Measurements from ENCODE around the gene ANKRD44. TPM values are rescaled to one million over a fixed set of nuclear protein-coding genes. Genes with fewer than 3 reads are reported as not detected.

Gene ANKRD44
- polyA plus RNA-seq, 1 donor = 15.5 TPM

DNA sequence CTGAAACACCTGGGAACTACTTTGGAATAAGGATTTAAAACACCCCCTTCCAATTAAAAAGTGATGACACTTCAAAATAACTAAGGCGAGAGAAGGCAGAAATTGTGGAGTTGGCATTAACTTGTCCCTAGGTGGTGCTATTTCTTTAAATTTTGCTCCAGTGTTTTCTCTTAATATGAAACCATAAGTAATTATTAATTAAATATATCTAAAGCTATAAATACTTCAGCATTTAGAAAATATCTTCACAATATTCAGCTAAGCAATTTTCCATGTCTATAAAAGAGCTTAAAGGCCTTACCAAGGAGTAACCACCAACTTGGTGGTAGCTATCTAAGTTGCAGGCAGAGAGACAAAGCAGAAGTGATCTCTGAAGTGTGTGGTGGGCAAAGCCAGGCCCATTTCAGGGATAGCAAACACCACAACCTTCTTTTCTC lies 197.3 kb downstream of the ANKRD44 start:
- peak; percentile 36 for DNase-seq

DNA sequence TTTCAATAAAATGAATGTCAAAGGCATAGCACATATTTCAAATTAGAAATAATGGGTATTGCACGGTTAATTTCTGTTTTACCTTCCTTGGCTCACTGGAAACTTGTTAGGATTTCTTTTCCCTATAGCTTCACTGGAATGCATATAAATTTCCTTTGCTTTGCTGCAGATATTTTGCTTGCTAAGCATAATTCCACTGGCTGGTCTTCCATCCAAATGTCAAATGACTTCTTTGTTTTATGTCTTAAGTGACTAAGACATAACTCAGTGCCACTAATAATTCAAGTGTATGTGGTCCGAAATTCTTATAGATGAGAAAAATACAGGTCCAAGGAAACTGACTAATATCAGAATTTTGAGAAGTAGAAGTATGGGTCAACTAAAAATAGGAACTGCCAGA lies 201.3 kb downstream of the ANKRD44 start:
- no peak for DNase-seq

DNA sequence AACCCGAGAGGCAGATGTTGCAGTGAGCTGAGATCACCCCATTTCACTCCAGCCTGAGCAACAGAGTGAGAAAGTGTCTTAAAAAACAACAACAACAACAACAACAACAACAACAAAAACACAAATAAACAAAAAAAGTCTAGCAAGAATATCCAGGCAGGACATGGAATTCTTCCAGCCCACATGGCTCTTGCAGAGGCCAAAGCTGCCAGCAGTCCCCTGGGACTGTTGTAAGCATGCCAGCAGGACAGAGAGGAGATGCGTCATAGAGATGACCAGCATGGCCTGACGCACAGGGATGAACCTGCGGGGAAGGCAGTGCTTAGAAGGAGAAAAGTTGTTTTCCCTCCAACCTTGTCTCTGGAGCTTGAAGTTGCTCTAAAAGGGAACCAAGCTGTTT lies 201.8 kb downstream of the ANKRD44 start:
- DNase-seq = no peak

DNA sequence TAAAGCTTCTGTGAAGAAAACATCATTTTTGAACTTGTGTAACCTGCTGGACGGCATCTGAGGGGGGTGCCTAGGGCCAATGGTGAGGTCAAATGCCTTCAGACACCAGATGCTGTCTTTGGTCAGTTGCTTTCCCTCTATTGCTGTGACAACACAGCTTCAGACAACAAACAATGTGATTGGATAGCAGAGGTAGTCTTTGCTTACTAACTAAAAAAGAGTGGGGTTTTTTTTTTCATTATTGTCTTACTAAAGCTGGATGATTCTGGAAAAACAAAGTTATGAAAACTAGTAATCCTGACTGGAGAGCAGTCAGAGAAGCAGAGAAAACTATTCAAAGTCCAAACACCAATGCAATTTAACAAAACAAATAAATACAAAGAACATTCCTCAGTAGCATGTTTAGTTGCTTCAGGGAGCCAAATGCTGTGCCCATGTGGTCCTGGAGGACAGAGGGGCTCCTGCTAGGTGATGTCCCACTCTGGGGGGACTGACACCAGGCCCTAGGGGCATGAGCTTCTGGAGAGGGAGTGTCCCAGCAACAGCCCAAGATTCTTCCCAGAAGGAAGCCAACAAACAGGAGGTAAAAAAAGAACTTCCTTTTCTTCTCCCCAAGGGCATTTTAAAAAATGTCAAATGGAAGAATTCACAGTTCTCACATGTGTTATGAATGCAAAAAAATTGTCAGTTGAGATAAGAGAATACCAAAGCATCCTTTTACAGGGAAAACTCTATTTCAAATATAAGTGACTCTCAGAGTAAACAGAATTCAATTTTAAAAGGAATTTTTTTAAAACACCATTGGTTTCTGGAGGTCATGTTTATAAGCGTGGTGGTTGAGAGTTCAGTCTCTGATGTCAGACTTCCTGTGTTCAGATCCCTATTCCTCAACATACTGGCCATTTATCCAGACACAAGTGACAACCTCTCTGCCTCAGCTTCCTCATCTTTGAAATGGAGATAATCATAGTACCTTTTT lies 203.0 kb downstream of the ANKRD44 start:
- no peak for DNase-seq

DNA sequence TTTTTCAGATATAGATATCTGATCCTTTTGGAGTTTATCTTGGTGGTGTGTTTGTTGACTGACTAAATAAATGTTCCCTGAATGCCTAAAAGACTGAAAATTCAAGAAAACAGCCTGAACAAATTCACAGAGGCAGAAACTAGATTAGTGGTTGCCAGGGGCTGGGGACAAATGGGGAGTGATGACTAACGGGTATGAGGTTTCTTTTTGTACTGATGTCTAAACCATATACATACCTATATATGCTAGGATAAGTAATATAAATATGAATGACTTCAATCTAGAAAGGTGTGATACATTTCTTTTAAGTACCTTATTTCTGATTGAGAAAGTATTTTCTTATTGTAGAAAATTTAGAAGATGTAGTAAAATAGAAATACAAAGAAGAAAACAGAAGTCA lies 207.2 kb downstream of the ANKRD44 start:
- DNase-seq = no peak

DNA sequence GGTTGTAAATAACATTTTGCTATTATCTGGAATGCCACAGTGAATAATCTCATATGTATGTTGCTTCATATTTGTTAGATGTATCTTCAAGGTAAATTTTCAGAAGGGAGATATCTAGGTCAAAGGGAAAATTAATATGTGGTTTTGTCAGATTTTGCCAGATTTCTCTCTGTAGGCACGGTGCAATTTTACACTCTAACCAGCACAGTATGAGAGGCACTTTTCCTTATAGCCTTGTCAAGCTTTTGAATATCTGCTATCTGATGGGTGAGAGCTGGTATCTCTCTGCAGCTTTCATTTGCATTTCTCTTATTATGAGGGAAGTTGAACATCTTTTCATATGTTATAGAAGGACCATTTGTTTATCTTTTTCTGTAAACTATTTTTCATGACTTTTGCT lies 208.3 kb downstream of the ANKRD44 start:
- DNase-seq = no peak

DNA sequence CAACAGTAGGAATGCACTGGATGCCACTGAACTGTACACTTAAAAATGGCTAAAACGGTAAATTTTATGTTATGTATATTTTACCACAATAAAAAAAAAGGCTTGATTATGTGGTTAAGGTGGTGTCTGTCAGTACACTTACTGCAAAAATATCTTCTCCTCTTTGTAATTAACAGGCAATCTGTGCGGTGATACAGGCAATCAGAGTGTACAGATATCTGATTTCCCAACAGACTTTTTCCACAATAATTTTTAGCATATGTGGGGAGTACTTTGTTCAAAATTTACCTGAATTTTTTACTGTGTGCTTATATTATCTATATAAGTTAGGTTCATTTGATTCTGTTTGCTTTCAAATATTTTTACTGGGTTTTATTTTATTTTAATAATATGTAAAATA lies 209.1 kb downstream of the ANKRD44 start:
- no peak for DNase-seq

DNA sequence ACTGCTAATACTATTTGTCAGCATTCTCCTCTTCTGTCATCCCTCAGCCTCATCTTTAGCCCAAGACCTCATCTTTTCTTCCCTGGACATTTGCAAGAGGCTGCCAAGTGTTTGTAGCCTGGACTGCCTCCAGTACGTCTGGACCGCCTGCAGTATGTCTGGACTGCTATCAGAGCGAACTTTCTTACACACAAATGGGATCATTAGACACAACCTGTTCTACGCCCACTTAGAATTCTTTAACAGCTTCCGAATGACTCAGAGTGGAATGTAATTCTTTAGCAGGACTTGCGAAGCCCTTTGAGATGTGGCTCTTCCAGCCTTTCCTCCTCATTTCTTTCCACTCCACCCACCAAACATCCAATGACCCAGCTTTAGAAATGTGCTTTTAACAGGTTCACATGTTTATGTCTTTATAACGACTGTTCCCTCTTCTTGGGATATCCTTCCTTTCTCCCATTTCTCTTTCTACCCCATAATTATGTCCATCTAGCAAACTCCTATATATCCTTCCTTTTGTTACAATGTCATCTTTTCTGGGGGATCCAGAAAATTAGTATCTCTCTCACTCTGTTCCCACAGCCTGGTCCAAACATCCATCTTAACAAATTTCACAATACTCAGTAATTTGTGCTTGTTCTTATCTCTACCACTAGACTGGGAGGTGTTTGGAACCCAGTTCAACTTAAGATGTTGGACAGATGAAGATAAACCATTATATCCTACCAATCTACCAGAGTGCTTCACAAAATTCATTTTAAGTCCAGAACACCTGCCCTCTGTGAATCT lies 212.8 kb downstream of the ANKRD44 start:
- DNase-seq = no peak

DNA sequence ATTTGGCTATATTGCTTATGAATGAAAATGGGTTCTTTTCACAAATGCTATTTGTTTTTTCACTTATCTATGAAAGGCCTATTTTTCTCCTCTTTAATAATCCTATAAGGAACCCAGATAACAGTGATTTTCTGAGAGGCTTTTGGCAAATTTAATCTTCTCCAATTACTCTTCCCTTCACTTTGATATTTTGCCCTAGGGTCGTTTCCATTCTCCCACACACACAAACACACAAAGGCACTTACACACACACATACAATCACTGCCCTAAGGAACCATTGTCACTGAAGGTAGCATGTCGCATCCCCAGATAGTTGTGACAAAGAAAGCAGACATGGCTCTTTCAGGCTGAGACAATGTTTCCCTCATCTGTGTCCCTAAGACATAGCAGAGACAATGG lies 213.9 kb downstream of the ANKRD44 start:
- DNase-seq = no peak

DNA sequence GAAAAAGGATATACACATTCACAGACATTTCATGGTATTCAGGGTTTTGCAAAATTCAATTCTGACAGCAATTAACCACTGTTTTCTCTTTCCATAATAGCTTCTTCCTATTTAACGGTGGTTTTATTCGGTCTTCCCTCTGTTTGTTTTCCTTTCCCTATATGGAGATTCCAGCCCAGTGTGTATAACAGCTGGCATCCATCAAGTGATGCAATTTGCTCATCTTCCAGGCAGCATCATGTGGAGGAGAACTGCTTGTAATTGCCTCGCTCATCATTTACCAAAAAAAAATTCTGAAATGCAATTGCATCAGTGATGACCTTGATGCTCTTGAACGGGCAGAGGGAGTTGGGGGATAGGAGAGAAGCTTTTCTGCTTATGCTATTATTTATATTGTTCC lies 218.1 kb downstream of the ANKRD44 start:
- peak; percentile 84 for DNase-seq

DNA sequence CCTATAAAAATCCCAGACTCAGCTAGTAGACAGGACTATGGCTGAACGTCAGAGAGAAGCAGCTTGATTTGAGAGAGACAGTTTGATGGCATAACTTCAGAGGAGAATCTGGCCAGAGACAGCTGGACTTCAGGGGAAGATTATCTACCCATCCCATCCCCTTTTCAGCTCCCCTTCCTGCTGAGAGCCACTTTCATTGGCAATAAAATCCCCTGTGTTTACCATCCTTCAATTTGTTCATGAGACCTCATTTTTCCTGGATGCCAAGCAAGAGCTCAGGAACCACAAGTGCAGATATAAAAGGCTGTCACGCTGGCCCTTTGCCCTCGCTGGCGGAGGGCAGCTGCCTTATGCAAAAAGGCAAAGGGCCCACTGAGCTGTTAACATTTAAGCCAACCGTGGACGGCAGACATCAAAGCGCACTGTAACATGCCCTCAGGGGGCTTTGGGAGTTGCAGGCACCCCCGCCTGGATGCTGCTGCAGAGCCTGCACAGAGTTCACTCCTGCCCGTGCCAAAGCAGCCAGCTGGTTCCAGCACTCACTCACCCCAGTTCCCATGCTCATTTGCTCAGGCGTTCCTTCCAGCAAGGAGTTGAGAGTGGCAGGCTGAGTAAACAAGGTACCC lies 219.7 kb downstream of the ANKRD44 start:
- DNase-seq = no peak

DNA sequence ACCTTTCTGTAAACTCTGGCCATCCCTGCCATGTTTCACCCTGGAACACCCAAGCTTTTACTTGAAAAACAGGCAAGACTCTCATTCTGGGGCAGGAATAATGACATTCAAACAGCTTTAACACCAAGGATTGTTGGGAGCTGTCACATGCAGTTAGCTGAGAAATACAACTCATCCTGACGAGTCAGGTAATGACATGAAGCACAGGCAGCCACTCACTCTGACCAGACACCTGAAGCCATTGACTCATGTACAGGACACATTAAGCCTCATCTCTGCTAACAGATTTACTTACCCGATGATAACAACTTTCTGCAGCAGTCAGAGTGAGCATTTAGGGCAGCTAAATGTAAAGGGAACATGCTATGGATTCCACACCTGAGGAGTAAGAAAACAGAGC lies 220.9 kb downstream of the ANKRD44 start:
- DNase-seq = no peak

DNA sequence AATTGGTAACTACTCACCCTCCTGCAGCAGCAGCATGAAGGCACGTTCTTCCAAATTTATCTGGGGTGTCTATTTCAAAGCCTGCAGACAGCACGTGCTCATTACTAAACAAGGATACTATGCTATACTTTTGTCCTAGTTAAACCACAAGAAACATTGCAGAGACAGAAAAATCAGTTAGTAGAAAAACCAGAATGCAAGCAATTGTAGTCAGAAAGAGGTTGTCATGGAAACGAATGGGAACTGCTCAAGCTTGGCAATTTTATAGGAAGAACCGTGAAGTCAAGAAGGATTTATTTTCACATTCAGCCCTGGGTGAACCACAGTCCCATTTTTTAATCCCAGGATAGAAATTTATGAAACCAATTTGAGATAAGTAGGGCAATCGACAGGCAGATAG lies 221.9 kb downstream of the ANKRD44 start:
- peak; percentile 68 for DNase-seq

DNA sequence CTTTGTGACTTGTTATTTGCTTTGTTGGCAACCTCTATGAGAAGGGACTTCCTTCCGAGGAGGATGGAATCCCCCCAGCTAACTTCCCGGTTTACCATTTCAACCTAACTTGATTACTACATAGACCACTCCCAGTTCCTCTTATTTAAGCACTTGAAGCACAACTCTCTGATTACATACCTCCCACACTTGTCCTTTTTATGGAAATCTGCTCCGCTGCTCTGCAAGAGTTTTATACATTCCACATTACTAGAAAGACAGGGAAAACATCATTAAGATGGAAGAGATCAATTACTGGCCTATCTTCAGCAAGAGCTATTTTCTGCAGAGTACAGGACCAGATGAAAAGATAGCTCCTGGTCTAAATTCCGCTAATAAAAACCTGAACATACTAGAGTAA lies 224.1 kb downstream of the ANKRD44 start:
- DNase-seq = no peak

DNA sequence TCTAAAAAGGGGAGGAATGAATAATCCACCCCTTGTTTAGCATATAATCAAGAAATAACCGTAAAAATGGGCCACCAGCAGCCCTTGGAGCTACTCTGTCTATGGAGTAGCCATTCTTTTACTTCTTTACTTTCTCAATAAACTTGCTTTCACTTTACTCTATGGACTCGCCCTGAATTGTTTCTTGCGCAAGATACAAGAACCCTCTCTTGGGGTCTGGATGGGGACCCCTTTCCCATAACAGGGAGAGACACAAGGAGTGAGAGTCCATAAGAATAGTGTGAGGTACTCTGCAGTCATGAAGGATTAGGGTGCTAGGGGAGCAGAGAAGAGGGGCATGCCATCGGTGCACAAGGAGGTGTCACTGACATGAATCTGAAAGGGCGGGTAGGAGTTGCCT lies 224.9 kb downstream of the ANKRD44 start:
- DNase-seq = no peak

DNA sequence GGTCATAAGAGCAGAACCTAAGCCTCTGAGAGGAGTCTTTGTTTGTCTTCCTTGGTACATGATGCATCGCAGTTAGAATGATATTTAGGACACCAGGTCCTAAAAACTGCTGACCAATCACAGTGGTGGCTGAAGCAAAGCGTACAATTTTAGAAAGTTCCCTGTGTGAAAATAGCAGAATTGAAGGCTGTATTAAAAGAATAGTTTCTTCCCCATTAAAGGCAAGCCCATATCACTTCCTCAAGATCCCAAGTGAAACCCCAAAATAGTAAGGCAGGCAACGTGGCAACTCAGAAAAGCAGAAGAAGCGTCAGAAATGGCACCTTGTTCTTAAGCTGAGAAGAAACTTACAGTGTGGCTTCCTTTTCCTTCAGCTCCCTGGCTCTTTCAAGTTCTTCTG lies 229.3 kb downstream of the ANKRD44 start:
- DNase-seq = no peak

DNA sequence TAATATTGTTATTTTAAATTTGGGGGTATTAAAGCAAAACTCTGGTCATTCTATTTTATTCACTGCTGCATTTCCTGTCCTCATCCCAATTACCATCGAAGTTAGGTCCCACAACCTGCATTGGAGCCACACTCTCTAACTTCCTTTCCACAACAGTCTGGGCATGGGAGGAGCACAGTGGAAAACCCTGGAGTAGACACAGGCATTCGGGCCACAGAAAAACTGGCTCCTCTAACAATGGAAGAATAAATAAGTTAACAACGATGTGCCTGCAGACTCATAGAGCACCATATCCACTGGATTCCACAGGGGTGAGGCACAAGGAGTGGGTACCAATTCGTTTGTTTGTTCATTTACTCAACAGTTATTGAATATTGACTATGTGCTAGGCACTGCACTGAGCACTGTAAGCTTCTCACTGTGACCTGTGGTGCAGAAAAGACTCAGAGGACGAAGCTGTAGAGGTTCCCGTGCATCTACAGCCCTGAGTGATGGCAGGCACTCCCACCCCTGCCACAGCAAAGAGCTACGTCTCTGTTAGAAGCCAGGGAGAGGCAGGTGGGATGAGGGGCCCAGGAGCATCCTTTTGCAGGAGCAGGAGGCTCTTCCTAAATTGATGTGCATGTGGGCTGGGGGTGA lies 229.9 kb downstream of the ANKRD44 start:
- no peak for DNase-seq

DNA sequence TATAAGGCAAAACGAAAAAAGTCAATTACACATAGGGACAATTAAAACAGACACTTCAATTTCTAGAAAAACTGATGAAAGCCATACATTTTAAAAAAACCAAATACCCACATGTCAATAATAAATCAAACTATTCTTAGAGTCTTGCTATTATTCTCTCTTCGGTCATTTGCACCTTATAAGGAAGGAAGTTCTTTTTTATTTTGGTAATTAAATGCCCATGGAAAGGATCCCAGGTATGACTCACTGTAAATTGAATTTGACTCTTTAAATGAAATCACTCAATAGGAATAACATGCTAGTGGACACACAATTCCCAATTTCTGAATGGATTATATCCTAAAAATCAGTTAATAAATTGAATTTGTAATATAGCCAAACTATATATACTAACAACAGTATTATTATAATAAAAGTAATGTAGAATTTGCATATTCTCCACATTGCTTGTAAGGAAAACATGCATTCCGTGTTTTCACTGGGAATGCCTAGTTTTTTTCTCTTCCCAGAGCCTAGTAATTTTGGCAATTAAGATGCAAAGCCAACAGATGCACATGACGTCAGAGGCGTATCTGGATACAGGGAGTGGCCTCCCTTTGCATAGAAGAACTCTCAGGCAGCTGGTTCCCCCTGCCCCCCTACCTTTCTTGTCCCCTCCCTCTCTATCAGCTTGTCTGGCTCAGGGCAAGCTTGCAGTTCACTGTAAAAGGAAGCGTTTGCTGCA lies 230.6 kb downstream of the ANKRD44 start:
- DNase-seq = no peak

DNA sequence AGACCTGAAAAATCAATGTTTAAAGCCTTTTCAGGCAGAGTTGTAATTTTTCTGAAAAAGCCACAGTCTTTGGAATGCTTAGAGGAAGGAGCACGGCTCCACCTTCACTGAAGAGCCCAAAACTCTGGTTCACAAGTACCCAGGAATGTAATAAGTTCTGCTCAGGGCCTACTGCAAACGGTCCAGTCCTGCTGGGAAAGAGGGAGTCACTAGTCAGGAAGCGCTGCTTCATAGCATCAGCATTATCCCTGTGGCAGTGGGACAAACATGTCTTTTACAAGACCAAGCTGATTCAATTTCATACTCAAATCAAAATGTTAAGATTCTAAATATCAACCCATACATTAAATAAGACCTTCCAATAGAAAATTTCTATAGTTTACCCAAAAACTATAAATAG lies 231.2 kb downstream of the ANKRD44 start:
- DNase-seq = no peak

DNA sequence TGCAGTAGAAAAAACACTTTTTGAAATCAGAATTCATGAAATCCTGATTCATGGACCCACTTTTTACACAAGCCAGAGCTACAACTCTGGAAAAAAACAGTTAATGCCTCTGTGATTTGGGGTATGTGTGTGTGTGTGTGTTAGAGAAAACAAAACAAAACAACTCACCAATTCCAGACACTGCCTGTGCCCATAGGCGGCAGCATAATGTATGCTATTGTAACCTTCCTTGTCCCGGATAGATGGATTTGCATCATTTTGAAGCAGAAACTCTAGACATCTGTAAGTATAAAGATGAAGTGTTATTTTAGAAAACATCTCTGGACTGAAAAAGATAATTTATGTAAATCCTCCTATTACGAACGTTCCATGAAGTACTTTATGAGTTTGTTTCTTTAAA lies 232.0 kb downstream of the ANKRD44 start:
- DNase-seq = no peak

DNA sequence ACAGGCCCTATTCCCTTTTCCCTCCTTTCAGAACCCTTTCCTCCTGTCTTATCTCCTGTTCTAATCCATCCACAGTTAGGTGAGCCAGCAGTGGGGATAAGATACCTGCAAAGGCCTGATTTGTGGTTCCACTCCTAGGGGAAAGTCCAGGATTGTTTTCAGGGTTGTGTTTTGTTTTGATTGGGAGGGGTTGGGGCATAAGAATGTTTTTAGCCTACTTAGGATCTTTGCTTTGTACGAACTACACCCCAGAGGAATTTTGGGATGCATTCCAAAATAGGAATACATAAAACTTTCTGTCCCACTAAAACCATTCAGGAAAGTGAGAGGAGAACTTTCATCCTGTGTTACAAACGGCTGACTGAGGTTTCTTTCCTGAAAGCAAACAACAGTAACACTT lies 233.2 kb downstream of the ANKRD44 start:
- no peak for DNase-seq

DNA sequence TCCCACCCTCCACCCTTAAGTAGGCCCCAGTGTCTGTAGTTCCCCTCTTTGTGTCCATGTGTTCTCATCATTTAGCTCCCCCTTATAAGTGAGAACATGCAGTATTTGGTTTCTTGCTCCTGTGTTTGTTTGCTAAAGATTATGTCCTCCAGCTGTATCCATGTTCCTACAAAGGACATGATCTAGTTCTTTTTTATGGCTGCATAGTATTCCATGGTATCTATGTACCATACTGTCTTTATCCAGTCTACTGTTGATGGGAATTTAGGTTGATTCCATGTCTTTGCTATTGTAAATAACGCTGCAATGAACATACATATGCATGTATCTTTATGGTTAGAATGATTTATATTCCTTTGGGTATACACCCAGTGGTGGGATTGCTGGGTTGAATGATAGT lies 233.9 kb downstream of the ANKRD44 start:
- no peak for DNase-seq

Data from left kidney (tissue), 2 donors.